HG02840 (cell line): Measurements from ENCODE around the gene CDH19.

Experiments
- ATAC-seq: cut with Tn5 transposase; IDR thresholded peaks from one replicate; pipeline ENCODE4 v1.9.1; 2021; ENCODE audit warnings: mild to moderate bottlenecking, moderate library complexity, moderate number of reproducible peaks; ENCODE audit not compliant: unreplicated experiment, low FRiP score

CDH19 gene

DNA sequence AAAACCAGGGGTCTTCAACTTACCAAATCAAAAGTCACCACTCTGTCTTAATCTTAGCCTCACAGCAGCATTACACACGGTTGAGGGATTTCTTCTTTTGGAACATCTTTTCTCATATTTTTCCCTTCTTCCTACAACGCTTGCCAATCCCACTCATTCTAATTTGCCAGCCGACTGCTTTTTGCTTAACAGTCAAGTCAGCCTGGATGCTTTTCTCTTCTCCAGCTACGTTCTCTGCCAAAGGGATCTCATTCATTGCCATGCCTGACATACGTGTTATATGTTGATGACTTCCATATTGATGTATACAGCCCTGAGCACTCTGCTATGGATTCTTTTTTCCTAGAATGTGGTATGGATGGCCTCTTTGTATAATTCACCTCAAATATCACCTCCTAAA, 37.3 kb downstream of the CDH19 start:
- no peak for ATAC-seq

- ATAC-seq, result no peak
These were observed 39.7 kb downstream of the CDH19 start for GRCh38 chr18:66564236-66564635.

GRCh38 chr18:66562279-66562678, 41.6 kb downstream of the CDH19 start:
- no peak for ATAC-seq

DNA sequence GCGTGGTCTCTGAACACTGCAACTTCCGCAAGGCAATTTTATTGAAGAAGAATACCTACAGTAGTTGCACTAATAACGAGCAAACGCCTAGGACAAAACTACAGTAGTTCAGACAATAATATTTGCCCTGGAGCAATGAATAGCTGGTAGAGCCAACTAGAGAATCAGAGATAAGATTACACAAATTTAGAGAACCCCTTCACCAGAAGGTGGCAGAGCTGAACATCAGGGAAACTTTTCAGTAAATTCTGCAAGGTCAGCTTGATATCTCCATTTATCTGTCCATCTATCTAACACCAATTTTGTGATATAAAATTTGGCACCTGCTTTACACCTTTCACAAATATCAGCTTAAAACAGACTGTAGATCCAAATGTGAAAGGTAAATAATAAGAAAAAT, 43.8 kb downstream of the CDH19 start:
- ATAC-seq, result no peak

DNA sequence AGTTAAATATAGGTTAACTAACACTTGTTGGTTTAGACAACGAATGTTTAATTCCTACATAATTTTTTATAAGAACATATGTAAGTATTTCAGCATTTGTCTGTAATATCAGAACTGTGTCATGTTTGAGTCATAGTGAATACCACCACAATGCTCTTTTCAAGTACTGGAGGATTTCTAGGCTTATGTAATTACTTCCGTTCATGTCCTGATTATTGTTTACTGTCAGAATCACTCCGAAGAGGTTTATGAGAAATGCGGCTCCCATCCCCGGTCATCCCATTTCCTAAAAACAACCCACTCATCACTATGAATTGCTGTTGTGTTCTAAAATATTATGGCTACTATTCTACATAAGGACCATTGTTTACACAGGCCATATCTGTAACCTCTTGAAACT, 45.1 kb downstream of the CDH19 start:
- ATAC-seq, result no peak

- ATAC-seq, result no peak
These were observed 46.8 kb downstream of the CDH19 start for GRCh38 chr18:66557091-66557490.

DNA sequence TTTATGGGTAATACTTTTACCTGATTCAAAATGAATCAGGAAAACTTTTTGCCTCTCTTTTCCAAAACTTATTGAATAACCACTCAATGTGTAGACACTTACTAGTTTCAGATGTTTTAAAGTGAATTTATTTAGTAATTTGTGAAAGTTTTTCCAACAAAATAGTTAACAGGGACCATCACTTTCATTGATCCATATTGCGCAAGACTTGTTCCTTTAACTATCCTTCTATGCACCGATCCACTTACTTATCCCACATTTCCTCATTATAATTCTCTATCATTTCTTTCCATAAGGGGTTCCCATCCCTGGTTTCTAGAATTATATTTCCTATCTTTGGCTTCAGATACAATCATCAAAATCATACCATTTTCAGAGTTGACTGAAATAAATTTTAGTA, 48.3 kb downstream of the CDH19 start:
- no peak for ATAC-seq

DNA sequence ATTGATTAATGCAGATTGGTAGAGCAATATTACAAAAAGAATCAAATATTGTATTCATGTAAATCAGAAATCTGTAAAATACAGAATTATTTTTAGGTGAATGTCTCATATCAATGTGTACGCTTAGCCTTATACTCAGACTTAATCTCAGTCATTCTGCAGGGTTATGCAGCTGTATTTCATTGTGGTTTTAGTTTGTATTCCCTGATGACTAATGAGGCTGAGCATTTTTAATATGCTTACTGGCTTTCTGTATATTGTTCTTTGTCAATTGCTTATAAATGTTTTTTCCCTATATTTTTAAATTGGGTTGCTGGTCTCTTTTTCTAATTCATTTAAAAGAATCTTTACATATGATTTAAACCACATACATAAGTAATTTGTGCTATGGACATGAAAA, 50.1 kb downstream of the CDH19 start:
- ATAC-seq, result no peak

DNA sequence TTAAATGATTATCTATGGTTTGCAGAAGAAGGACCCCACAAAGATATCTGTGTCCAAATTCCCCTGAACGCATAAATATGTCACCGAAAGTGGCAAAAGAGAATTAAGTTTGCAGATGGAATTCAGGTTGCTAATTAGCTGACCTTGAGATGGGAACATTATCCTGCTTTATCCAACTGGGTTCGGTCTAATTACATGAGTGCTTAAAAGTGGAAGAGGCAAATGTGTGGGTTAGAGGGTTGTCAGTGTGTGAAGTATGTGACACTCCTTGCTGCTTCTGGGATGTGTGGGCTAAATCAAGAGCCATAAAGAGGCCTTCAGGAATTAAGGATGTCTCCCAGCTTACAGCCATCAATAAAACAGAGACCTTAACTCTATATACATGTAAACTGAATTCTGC, 53.5 kb downstream of the CDH19 start:
- no peak for ATAC-seq

GRCh38 chr18:66548747-66549146, 55.1 kb downstream of the CDH19 start:
- no peak for ATAC-seq

DNA sequence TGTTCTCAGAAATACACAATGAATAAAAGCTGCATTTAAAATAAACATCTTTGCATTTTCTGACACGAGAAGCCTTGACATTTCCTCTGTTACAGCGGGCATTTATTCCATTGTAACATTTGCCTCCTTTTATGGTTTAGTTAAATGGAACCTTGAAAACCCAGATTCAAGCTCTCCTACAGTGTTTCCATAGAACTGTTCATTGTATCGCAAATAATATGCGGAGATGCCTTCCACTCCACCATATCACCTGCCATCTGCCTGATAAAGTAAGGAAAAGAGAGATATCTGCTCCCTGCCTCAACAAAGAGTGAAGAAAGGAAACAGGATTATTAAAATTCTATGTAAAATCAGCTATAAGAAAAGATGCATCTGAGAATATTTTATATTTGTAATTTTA, 69.8 kb downstream of the CDH19 start:
- no peak for ATAC-seq

- no peak for ATAC-seq
These were observed 70.2 kb downstream of the CDH19 start for GRCh38 chr18:66533693-66534092.

DNA sequence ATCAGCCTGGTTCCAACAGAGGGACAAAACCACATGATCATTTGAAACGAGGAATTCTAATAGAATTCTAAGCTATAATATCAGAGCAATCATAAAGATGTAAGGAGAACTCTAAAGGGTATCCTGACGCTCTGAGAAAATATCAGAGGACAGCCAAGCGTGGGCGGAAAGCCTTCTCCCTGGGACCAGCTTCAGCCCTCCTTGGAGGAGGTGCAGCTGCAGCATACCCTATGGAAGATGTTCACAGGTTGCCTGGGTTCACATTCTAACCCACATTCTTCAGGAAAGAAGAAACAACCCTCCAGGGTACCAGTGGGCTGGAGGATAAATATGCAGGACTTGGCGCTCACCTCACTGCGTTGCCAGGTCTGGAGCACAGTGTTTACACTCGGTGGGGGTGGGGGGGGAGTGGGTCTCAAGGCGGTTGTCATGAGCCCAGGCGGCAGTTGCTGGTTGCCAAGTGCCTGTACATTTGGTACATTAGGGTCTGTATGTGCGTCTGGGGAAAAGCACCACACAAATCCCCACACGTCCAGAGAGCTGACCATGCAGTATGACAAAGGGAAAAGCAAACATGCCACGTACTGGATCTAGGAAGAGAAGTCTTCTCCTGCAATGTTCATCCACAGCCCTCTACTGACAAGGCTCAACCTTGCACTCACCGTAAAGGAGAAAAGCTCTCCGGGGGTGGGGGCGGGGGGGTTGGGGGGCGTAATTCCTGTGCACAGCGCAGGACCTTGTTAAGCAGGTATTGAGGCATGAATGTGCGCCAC, 80.5 kb downstream of the CDH19 start:
- no peak for ATAC-seq

GRCh38 chr18:66513996-66514395, 89.9 kb downstream of the CDH19 start:
- no peak for ATAC-seq

- ATAC-seq, result no peak
These were observed 92.1 kb downstream of the CDH19 start for GRCh38 chr18:66511792-66512191.

- no peak for ATAC-seq
These were observed 92.6 kb downstream of the CDH19 start for GRCh38 chr18:66511289-66511688.

DNA sequence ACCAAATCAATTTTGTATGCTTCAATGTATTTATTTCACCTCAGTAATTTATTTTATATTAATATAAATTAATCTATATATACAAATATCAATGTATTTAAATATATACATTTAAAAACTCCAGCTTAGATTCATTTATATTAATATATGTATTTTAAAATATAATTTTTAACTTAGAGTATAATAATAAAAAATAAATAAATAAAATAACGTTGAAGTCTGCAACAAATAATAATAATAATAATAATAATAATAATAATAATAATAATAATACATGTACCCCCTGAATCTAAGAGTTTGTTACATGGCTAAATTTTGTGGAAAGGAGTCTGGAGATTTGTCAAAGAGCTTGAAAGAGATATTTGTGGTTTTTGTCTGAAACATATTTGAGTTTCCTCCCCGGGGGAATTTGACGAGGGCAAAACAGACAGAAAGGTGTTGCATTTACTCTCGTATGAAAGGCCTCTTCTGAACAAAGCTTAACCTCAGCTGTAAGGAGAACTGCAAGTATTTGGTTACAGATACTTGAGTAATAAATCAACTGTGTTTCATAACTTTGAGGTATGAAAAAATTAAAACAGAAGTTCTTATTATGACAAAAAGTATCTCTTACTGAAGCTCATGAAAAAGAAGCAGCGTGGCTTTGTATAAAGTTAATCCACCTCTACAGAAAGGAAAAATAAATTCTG, 93.4 kb downstream of the CDH19 start:
- no peak for ATAC-seq

- no peak for ATAC-seq
These were observed 95.0 kb downstream of the CDH19 start for GRCh38 chr18:66508937-66509336.

DNA sequence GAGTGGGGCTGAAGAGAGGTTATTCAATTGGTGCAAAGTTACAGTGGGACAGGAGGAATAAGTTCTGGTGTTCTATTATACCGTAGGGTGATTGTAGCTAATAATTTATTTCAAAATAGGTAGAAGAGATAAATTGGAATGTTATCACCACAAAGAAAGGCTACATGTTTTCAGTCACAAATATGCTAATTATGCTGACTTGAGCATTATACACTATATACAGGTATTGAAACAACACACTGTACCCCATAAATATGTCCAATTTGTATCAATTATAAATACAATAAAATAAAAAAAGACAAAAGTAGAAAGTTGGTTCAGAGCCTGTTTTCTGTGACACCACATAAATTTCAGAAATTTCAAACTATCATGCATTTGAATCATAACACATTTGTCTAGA, 97.7 kb downstream of the CDH19 start:
- ATAC-seq, result no peak

DNA sequence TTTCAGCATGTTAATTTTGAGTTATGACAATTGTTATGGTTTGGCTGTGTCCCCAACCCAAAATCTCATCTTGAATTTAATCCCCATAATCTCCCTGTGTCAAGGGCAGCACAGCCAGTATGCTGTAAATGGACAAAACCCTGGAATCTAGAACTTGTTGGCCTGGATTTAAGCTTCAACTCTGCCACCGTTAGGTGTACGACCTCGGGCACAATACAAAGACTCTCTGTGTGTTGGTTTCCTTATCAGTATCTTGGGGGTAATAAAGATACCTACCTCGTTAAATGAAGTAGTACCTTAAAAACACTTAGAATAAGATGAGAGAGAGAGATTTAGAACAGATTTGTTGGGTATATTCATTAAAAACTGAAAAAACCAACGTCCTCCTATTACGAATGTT, 106.5 kb downstream of the CDH19 start:
- no peak for ATAC-seq

GRCh38 chr18:66495844-66496243, 108.0 kb downstream of the CDH19 start:
- ATAC-seq, result no peak

- no peak for ATAC-seq
These were observed 130.0 kb downstream of the CDH19 start for GRCh38 chr18:66473882-66474281.
